HG03439 (cell line): ENCODE results near the gene CDH1.
"Not testable (repeated sequence)": the region's sequence is repeated elsewhere in the genome, so short reads cannot be mapped to it uniquely, and the experiment has no call there.

Experiments used
- ATAC-seq: cut with Tn5 transposase; IDR thresholded peaks from one replicate; pipeline ENCODE4 v1.9.1; 2021; ENCODE audit warnings: mild to moderate bottlenecking, moderate library complexity; ENCODE audit not compliant: unreplicated experiment

Gene CDH1

GRCh38 chr16:68737046-68737729, at the start of gene CDH1:
Gene CDH1 (plus strand): TSS chr16:68737292. CDS start chr16:68737416, 124 bp downstream.
- no peak for ATAC-seq

- ATAC-seq = no peak
These were observed 47.2 kb upstream of the CDH1 start for GRCh38 chr16:68689921-68690320.

GRCh38 chr16:68695575-68695974, 41.5 kb upstream of the CDH1 start:
- no peak for ATAC-seq

GRCh38 chr16:68696514-68696913, 40.6 kb upstream of the CDH1 start:
- no peak for ATAC-seq

GRCh38 chr16:68698091-68698490, 39.0 kb upstream of the CDH1 start:
- no peak for ATAC-seq

GRCh38 chr16:68700120-68700519, 37.0 kb upstream of the CDH1 start:
- ATAC-seq = no peak

- ATAC-seq = no peak
These were observed 36.3 kb upstream of the CDH1 start for GRCh38 chr16:68700831-68701230.

GRCh38 chr16:68704232-68704867, 32.7 kb upstream of the CDH1 start:
- ATAC-seq = no peak

GRCh38 chr16:68707340-68708152, 29.5 kb upstream of the CDH1 start:
- ATAC-seq = no peak

- ATAC-seq = no peak
These were observed 26.9 kb upstream of the CDH1 start for GRCh38 chr16:68710211-68710610.

GRCh38 chr16:68711421-68712139, 25.5 kb upstream of the CDH1 start:
- no peak for ATAC-seq

- ATAC-seq = no peak
These were observed 23.7 kb upstream of the CDH1 start for GRCh38 chr16:68713361-68713760.

GRCh38 chr16:68715471-68715870, 21.6 kb upstream of the CDH1 start:
- ATAC-seq = no peak

- not testable (repeated sequence) for ATAC-seq
These were observed 20.6 kb upstream of the CDH1 start for GRCh38 chr16:68716516-68716915.

GRCh38 chr16:68717684-68718083, 19.4 kb upstream of the CDH1 start:
- ATAC-seq = no peak

GRCh38 chr16:68718590-68718989, 18.5 kb upstream of the CDH1 start:
- no peak for ATAC-seq

GRCh38 chr16:68719993-68720489, 17.1 kb upstream of the CDH1 start:
- peak; percentile 86 for ATAC-seq

GRCh38 chr16:68722119-68723024, 14.7 kb upstream of the CDH1 start:
- no peak for ATAC-seq

GRCh38 chr16:68724797-68725196, 12.3 kb upstream of the CDH1 start:
- ATAC-seq = no peak

GRCh38 chr16:68728523-68728922, 8.6 kb upstream of the CDH1 start:
- ATAC-seq = no peak
